ES-I3 (cell line): ENCODE measurements around the gene IGFBP5.
A peak's percentile ranks its signal among the peaks of the same experiment; 100 is the strongest.

Experiments
- H3K36me3 ChIP-seq: 2 replicates; pipeline ENCODE4 v1.6.1; 2013; ENCODE audit warnings: mild to moderate bottlenecking, low read length, control low read depth, moderate library complexity; ENCODE audit not compliant: insufficient read depth
- H3K4me1 ChIP-seq: 2 replicates; pipeline ENCODE4 v1.6.1; 2013; ENCODE audit warnings: mild to moderate bottlenecking, control low read depth, low read length; ENCODE audit not compliant: insufficient read depth
- H3K9ac ChIP-seq: 2 replicates; pipeline ENCODE4 v1.6.1; 2013; ENCODE audit warnings: low read depth, mild to moderate bottlenecking, low read length, moderate library complexity
- H3K9me3 ChIP-seq: 2 replicates; pipeline ENCODE4 v1.6.1; 2013; ENCODE audit warnings: mild to moderate bottlenecking, low read length, moderate library complexity; ENCODE audit not compliant: control insufficient read depth, insufficient read depth

IGFBP5 gene

GRCh38 chr2:216695401-216695821 is at the start of gene IGFBP5:
Gene IGFBP5 (minus strand): TSS chr2:216695549. CDS start chr2:216694775, 774 bp downstream.
- Histone ChIP-seq H3K9ac (peak within 1 kb of the TSS; percentile 59; the same call in 1 of the 2 replicates), H3K9me3 (no peaks in the 10 kb centered on the region), H3K36me3 (no peaks in the 10 kb centered on the region), H3K4me1 (0 out of 2 replicates have a peak, but pooled peaks cover 11% of the 10 kb centered on the region)

GRCh38 chr2:216743781-216744180 is 48.4 kb upstream of the IGFBP5 start:
- Histone ChIP-seq H3K36me3 (no peaks in the 10 kb centered on the region), H3K9me3 (no peaks in the 10 kb centered on the region), H3K4me1 (no peaks in the 10 kb centered on the region), H3K9ac (no peak overlapping the region)

- no peak overlapping the region for H3K9ac ChIP-seq
- H3K9me3 ChIP-seq: no peaks in the 10 kb centered on the region
- no peaks in the 10 kb centered on the region; the same call in 1 of the 2 replicates for H3K4me1 ChIP-seq
- no peaks in the 10 kb centered on the region for H3K36me3 ChIP-seq
Measured at GRCh38 chr2:216742411-216742810, 47.1 kb upstream of the IGFBP5 start.

GRCh38 chr2:216741223-216741593 is 45.9 kb upstream of the IGFBP5 start:
- no peaks in the 10 kb centered on the region for H3K9me3 ChIP-seq
- H3K4me1 ChIP-seq: no peaks in the 10 kb centered on the region; the same call in 1 of the 2 replicates
- H3K9ac ChIP-seq: no peak overlapping the region
- H3K36me3 ChIP-seq: no peaks in the 10 kb centered on the region

GRCh38 chr2:216740557-216741222 is 45.3 kb upstream of the IGFBP5 start:
- Histone ChIP-seq H3K9ac (no peak overlapping the region), H3K9me3 (no peaks in the 10 kb centered on the region), H3K4me1 (no peaks in the 10 kb centered on the region; the same call in 1 of the 2 replicates), H3K36me3 (no peaks in the 10 kb centered on the region)

GRCh38 chr2:216739035-216739434 is 43.7 kb upstream of the IGFBP5 start:
- H3K9me3 ChIP-seq: no peaks in the 10 kb centered on the region

GRCh38 chr2:216737676-216738075 is 42.3 kb upstream of the IGFBP5 start:
- no peaks in the 10 kb centered on the region for H3K9me3 ChIP-seq
- H3K4me1 ChIP-seq: no peaks in the 10 kb centered on the region; the same call in 1 of the 2 replicates

More at GRCh38 chr2:216739035-216739434, 43.7 kb upstream of the IGFBP5 start:
- Histone ChIP-seq H3K9ac (no peak overlapping the region), H3K36me3 (no peaks in the 10 kb centered on the region), H3K4me1 (no peaks in the 10 kb centered on the region; the same call in 1 of the 2 replicates)

GRCh38 chr2:216736326-216736725 is 41.0 kb upstream of the IGFBP5 start:
- Histone ChIP-seq H3K36me3 (no peaks in the 10 kb centered on the region), H3K9ac (no peak overlapping the region), H3K9me3 (no peaks in the 10 kb centered on the region), H3K4me1 (no peaks in the 10 kb centered on the region; the same call in 1 of the 2 replicates)

More at GRCh38 chr2:216737676-216738075, 42.3 kb upstream of the IGFBP5 start:
- Histone ChIP-seq H3K9ac (no peak overlapping the region), H3K36me3 (no peaks in the 10 kb centered on the region)

- no peaks in the 10 kb centered on the region for H3K36me3 ChIP-seq
- H3K9ac ChIP-seq: no peak overlapping the region
- no peaks in the 10 kb centered on the region; the same call in 1 of the 2 replicates for H3K4me1 ChIP-seq
- H3K9me3 ChIP-seq: no peaks in the 10 kb centered on the region
Measured at GRCh38 chr2:216735668-216736067, 40.3 kb upstream of the IGFBP5 start.

GRCh38 chr2:216735086-216735485 is 39.7 kb upstream of the IGFBP5 start:
- no peaks in the 10 kb centered on the region for H3K9me3 ChIP-seq
- H3K9ac ChIP-seq: no peak overlapping the region
- no peaks in the 10 kb centered on the region for H3K36me3 ChIP-seq
- no peaks in the 10 kb centered on the region; the same call in 1 of the 2 replicates for H3K4me1 ChIP-seq

GRCh38 chr2:216733046-216733445 is 37.7 kb upstream of the IGFBP5 start:
- Histone ChIP-seq H3K9me3 (no peaks in the 10 kb centered on the region), H3K36me3 (no peaks in the 10 kb centered on the region), H3K9ac (no peak overlapping the region), H3K4me1 (no peaks in the 10 kb centered on the region; the same call in 1 of the 2 replicates)

GRCh38 chr2:216732334-216732733 is 37.0 kb upstream of the IGFBP5 start:
- H3K9ac ChIP-seq: no peak overlapping the region
- no peaks in the 10 kb centered on the region for H3K36me3 ChIP-seq
- no peaks in the 10 kb centered on the region for H3K4me1 ChIP-seq
- no peaks in the 10 kb centered on the region for H3K9me3 ChIP-seq

- Histone ChIP-seq H3K36me3 (no peaks in the 10 kb centered on the region), H3K9me3 (no peaks in the 10 kb centered on the region), H3K9ac (no peak overlapping the region), H3K4me1 (no peaks in the 10 kb centered on the region)
Measured at GRCh38 chr2:216731465-216731864, 36.1 kb upstream of the IGFBP5 start.

GRCh38 chr2:216730871-216731270 is 35.5 kb upstream of the IGFBP5 start:
- Histone ChIP-seq H3K9ac (no peak overlapping the region), H3K4me1 (no peaks in the 10 kb centered on the region), H3K9me3 (no peaks in the 10 kb centered on the region), H3K36me3 (no peaks in the 10 kb centered on the region)

- Histone ChIP-seq H3K9me3 (no peaks in the 10 kb centered on the region), H3K36me3 (no peaks in the 10 kb centered on the region), H3K4me1 (no peaks in the 10 kb centered on the region), H3K9ac (no peak overlapping the region)
Measured at GRCh38 chr2:216727346-216728122, 32.2 kb upstream of the IGFBP5 start.
